CD14-positive monocyte (primary cell): ENCODE data around the gene SIGLEC12. TPM values are rescaled to one million over a fixed set of nuclear protein-coding genes. Genes with fewer than 3 reads are reported as not detected.

ENCODE experiments used
- DNase-seq, 3 donors: peaks; one replicate each; pipeline ENCODE4 v3.0.0-alpha.2; 2011 to 2022
- H2AFZ ChIP-seq: 2 replicates; pipeline ENCODE4 v1.6.0; 2012; ENCODE audit warnings: mild to moderate bottlenecking, low read depth, low read length, inconsistent platforms; ENCODE audit not compliant: insufficient read depth, poor library complexity, severe bottlenecking
- H3K27ac ChIP-seq, 2 donors: 1 replicate in 1 of 2; 2 replicates in 1 of 2; pipeline ENCODE4 v1.5.1; 2012 to 2013; ENCODE audit warnings: low read length in 2 of 2, control low read depth in 1 of 2, inconsistent platforms in 1 of 2, low read depth in 1 of 2, mild to moderate bottlenecking in 1 of 2
- H3K27me3 ChIP-seq, 2 donors: one replicate each; pipeline versions ENCODE4 v1.6.0 to v1.6.1; 2011 to 2013; ENCODE audit warnings: low read length in 2 of 2; ENCODE audit not compliant: control insufficient read depth in 2 of 2, insufficient read depth in 2 of 2
- H3K36me3 ChIP-seq, 2 donors: replicated peaks in 1 of 2; 1 replicate in 1 of 2; 2 replicates in 1 of 2; pipeline versions ENCODE4 v1.5.1 to v1.6.1; 2012 to 2013; ENCODE audit warnings: low read length in 2 of 2, control low read depth in 1 of 2, inconsistent platforms in 1 of 2, mild to moderate bottlenecking in 1 of 2; ENCODE audit not compliant: insufficient read depth in 2 of 2, control insufficient read depth in 1 of 2
- H3K4me1 ChIP-seq, 2 donors: 1 replicate in 1 of 2; 2 replicates in 1 of 2; pipeline versions ENCODE4 v1.5.1 to v1.6.1; 2012 to 2013; ENCODE audit warnings: low read length in 2 of 2, control low read depth in 1 of 2, inconsistent platforms in 1 of 2, mild to moderate bottlenecking in 1 of 2, moderate library complexity in 1 of 2; ENCODE audit not compliant: insufficient read depth in 2 of 2, control insufficient read depth in 1 of 2
- H3K4me2 ChIP-seq: replicated peaks from 2 replicates; pipeline ENCODE3; 2012; ENCODE audit warnings: low read length, moderate library complexity, mild to moderate bottlenecking; ENCODE audit not compliant: poor library complexity, severe bottlenecking; ENCODE audit errors: extremely low read depth
- H3K4me3 ChIP-seq, 3 experiments: fragments of 200-600 bp in 1 of 3; sonication (generic) in 1 of 3; replicated peaks in 1 of 3; 1 replicate in 2 of 3; 2 replicates in 1 of 3; pipeline ENCODE4 v1.5.1; 2011 to 2013; ENCODE audit warnings: low read length in 3 of 3, mild to moderate bottlenecking in 3 of 3, control low read depth in 2 of 3, low read depth in 2 of 3, inconsistent platforms in 1 of 3, moderate library complexity in 1 of 3
- H3K79me2 ChIP-seq: 2 replicates; pipeline ENCODE4 v1.6.0; 2012; ENCODE audit warnings: mild to moderate bottlenecking, control low read depth, inconsistent platforms, low read length, moderate library complexity; ENCODE audit not compliant: insufficient read depth
- H3K9ac ChIP-seq: 2 replicates; pipeline ENCODE4 v1.6.0; 2017; ENCODE audit warnings: low read length, mild to moderate bottlenecking; ENCODE audit not compliant: insufficient read depth, poor library complexity, severe bottlenecking
- H3K9me3 ChIP-seq, 2 donors: replicated peaks in 1 of 2; 1 replicate in 1 of 2; 2 replicates in 1 of 2; pipeline versions ENCODE4 v1.5.1 to v1.6.1; 2012 to 2013; ENCODE audit warnings: low read length in 2 of 2, control low read depth in 1 of 2; ENCODE audit not compliant: control insufficient read depth in 1 of 2, insufficient read depth in 1 of 2
- H4K20me1 ChIP-seq: 2 replicates; pipeline ENCODE4 v1.6.0; 2012; ENCODE audit warnings: mild to moderate bottlenecking, low read length, control low read depth, moderate library complexity; ENCODE audit not compliant: insufficient read depth
- H3K27ac Mint-ChIP-seq, 7 donors: one replicate each; pipeline ENCODE4 v1.8.0; 2020; ENCODE audit warnings: mild to moderate bottlenecking in 7 of 7, mixed read lengths in 7 of 7, moderate library complexity in 6 of 7, inconsistent platforms in 2 of 7
- H3K27me3 Mint-ChIP-seq, 3 donors: one replicate each; pipeline ENCODE4 v1.8.0; 2021 to 2022; ENCODE audit warnings: low read depth in 3 of 3, mild to moderate bottlenecking in 3 of 3, mixed read lengths in 3 of 3, moderate library complexity in 3 of 3, inconsistent platforms in 1 of 3
- H3K36me3 Mint-ChIP-seq, 2 donors: one replicate each; pipeline ENCODE4 v1.8.0; 2020; ENCODE audit warnings: mixed read lengths in 2 of 2, inconsistent platforms in 1 of 2, mild to moderate bottlenecking in 1 of 2
- H3K4me1 Mint-ChIP-seq: one replicate; pipeline ENCODE4 v1.8.0; 2020; ENCODE audit warnings: mild to moderate bottlenecking, mixed read lengths
- H3K4me3 Mint-ChIP-seq, 2 donors: one replicate each; pipeline ENCODE4 v1.8.0; 2020; ENCODE audit warnings: mild to moderate bottlenecking in 2 of 2, mixed read lengths in 2 of 2, moderate library complexity in 1 of 2
- H3K9me3 Mint-ChIP-seq, 7 donors: one replicate each; pipeline ENCODE4 v1.8.0; 2020 to 2022; ENCODE audit warnings: mixed read lengths in 7 of 7, mild to moderate bottlenecking in 6 of 7, moderate library complexity in 6 of 7, inconsistent platforms in 2 of 7
- CTCF ChIP-seq: fragments of 200-600 bp; IDR thresholded peaks from one replicate; pipeline ENCODE4 v1.8.0; 2022; ENCODE audit warnings: antibody characterized with exemption, mild to moderate bottlenecking
- WGBS: methylation state at CpG from one replicate; pipeline ENCODE4 v1.1.5; 2013; ENCODE audit warnings: missing lambda C conversion rate; ENCODE audit not compliant: insufficient coverage; 5-methylcytosine and 5-hydroxymethylcytosine counted together
- intact Hi-C, 2 donors: fragments of 100-400 bp; cut with micrococcal nuclease; formaldehyde crosslinking; loops; one replicate each; pipeline versions ENCODE4 v1.15.0 to v1.15.1; 2023
- polyA plus RNA-seq, 3 donors: library from polyadenylated mRNA; depleted of rRNA in 1 of 3; unstranded in 2 of 3; stranded (reverse) in 1 of 3; fragments of 300-500 nt in 2 of 3; fragments of >200 nt in 1 of 3; fragmentation: Illumina TruSeq in 2 of 3; gene quantifications; 1 replicate in 2 of 3; 2 replicates in 1 of 3; pipeline ENCODE4 v1.2.3, GENCODE V29; 2012 to 2021

The SIGLEC12 gene
- polyA plus RNA-seq, 3 donors, result 0.24 to 1.8 (median 1.3) TPM

GRCh38 chr19:51468545-51468920, 33.1 kb downstream of the SIGLEC12 start:
- WGBS, result 100% methylated on average over 2 of the region's 2 CpGs
- TF ChIP-seq CTCF, result no peak

GRCh38 chr19:51467864-51468544, 33.6 kb downstream of the SIGLEC12 start:
- 80% methylated on average over 1 of the region's 4 CpGs for WGBS
- H3K36me3 Mint-ChIP-seq, result peaks cover 0 to 4% of the 10 kb centered on the region in 2 donors
- Histone ChIP-seq H3K9ac (no peak overlapping the region), H3K4me2 (no peak overlapping the region), H3K9me3 (no peaks in the 10 kb centered on the region), H3K27ac (no peak overlapping the region), H3K79me2 (no peaks in the 10 kb centered on the region), H3K36me3 (no peaks in the 10 kb centered on the region), H2AFZ (no peak overlapping the region), H4K20me1 (no peaks in the 10 kb centered on the region), H3K4me1 (peaks cover 16 to 33% of the 10 kb centered on the region in 2 donors), H3K4me3 (no peak overlapping the region), H3K27me3 (no peaks in the 10 kb centered on the region)
- intact Hi-C loops, result loop anchor here in 1 of 2 donors (10.0 kb wide), 1 partner anchor 367 kb away; no protein-coding TSS in a partner anchor
- no peak overlapping the region for H3K27ac Mint-ChIP-seq
- H3K4me3 Mint-ChIP-seq, result no peak overlapping the region
- DNase-seq, result no peak
- peaks cover 5 to 31% (median 16%) of the 10 kb centered on the region in 3 donors for H3K27me3 Mint-ChIP-seq
- H3K9me3 Mint-ChIP-seq, result peaks cover 0 to 2% (median 0%) of the 10 kb centered on the region in 7 donors
- peaks cover 45% of the 10 kb centered on the region for H3K4me1 Mint-ChIP-seq
- TF ChIP-seq CTCF, result no peak

More at GRCh38 chr19:51468545-51468920, 33.1 kb downstream of the SIGLEC12 start:
- Mint-ChIP-seq H3K27ac (no peak overlapping the region), H3K27me3 (peaks cover 7 to 29% (median 16%) of the 10 kb centered on the region in 3 donors), H3K4me1 (peaks cover 40% of the 10 kb centered on the region), H3K9me3 (peaks cover 0 to 2% (median 0%) of the 10 kb centered on the region in 7 donors), H3K4me3 (no peak overlapping the region), H3K36me3 (peaks cover 0 to 4% of the 10 kb centered on the region in 2 donors)
- H3K9me3 ChIP-seq, result no peaks in the 10 kb centered on the region
- H2AFZ ChIP-seq, result no peak overlapping the region
- H3K4me1 ChIP-seq, result peaks cover 10 to 28% of the 10 kb centered on the region in 2 donors
- no peak overlapping the region for H3K9ac ChIP-seq
- no peak overlapping the region for H3K27ac ChIP-seq
- intact Hi-C loops, result loop anchor here in 1 of 2 donors (10.0 kb wide), 1 partner anchor 366 kb away; no protein-coding TSS in a partner anchor
- no peaks in the 10 kb centered on the region for H3K27me3 ChIP-seq
- no peaks in the 10 kb centered on the region for H3K79me2 ChIP-seq
- DNase-seq, result no peak
- no peaks in the 10 kb centered on the region for H3K36me3 ChIP-seq
- no peaks in the 10 kb centered on the region for H4K20me1 ChIP-seq
- H3K4me2 ChIP-seq, result no peak overlapping the region
- no peak overlapping the region for H3K4me3 ChIP-seq
